GM23248 (cell line): ENCODE results near the gene PRSS33.

Experiments
- EZH2 ChIP-seq: fragments of 200-600 bp; sonication (generic); IDR thresholded peaks from 2 replicates; pipeline ENCODE4 v1.6.1; 2018; ENCODE audit warnings: antibody characterized with exemption, mild to moderate bottlenecking; ENCODE audit not compliant: insufficient read depth, poor library complexity, severe bottlenecking
- EZH2phosphoT487 ChIP-seq: fragments of 200-600 bp; sonication (generic); IDR thresholded peaks from 2 replicates; pipeline ENCODE4 v1.6.1; 2018; ENCODE audit warnings: antibody characterized with exemption, moderate library complexity, mild to moderate bottlenecking, low read depth; ENCODE audit not compliant: insufficient read depth

- no peak for TF ChIP-seq EZH2phosphoT487
- TF ChIP-seq EZH2, result no peak
Measured at GRCh38 chr16:2765462-2766404, 21.6 kb downstream of the PRSS33 start.
